DOHH2 (cell line): ENCODE measurements around the gene ENPEP.
A peak's percentile ranks its signal among the peaks of the same experiment; 100 is the strongest.

Experiments used
- EZH2phosphoT487 ChIP-seq: fragments of 200-600 bp; sonication (generic); IDR thresholded peaks from 2 replicates; pipeline ENCODE4 v1.6.1; 2017; ENCODE audit warnings: borderline replicate concordance, mild to moderate bottlenecking, antibody characterized with exemption, low read length, moderate library complexity, mixed read lengths
- TF ChIP-seq, protein P1 (sequence below): fragments of 200-600 bp; sonication (generic); IDR thresholded peaks from one replicate; pipeline ENCODE4 v1.5.1; 2014; ENCODE audit warnings: antibody characterized with exemption, mild to moderate bottlenecking, low read depth, low read length; ENCODE audit not compliant: poor library complexity, severe bottlenecking

DNA sequence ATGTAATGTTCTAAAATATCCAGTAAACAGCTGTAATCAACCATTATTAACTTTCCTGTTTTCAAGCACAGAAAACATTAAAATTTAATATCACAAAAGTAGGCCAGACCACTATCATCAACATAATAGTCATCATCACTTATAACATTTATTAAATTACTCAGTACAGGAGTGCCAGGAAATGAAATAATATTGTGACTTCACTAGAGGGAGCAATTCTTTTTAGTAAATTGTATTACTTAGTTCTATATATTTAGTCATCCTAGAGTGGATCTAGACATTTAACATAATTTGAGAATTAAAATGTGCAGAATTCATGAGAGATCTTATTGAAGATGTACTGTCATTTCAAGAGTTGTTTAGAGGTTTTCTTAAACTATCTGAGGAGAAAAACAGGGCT is 113.3 kb downstream of the ENPEP start:
- TF ChIP-seq, protein P1, sequence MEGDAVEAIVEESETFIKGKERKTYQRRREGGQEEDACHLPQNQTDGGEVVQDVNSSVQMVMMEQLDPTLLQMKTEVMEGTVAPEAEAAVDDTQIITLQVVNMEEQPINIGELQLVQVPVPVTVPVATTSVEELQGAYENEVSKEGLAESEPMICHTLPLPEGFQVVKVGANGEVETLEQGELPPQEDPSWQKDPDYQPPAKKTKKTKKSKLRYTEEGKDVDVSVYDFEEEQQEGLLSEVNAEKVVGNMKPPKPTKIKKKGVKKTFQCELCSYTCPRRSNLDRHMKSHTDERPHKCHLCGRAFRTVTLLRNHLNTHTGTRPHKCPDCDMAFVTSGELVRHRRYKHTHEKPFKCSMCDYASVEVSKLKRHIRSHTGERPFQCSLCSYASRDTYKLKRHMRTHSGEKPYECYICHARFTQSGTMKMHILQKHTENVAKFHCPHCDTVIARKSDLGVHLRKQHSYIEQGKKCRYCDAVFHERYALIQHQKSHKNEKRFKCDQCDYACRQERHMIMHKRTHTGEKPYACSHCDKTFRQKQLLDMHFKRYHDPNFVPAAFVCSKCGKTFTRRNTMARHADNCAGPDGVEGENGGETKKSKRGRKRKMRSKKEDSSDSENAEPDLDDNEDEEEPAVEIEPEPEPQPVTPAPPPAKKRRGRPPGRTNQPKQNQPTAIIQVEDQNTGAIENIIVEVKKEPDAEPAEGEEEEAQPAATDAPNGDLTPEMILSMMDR: peak; percentile 22
- TF ChIP-seq EZH2phosphoT487: no peak
